HG02973 (cell line): ENCODE measurements around the gene KRTAP4-8.
"Not testable (repeated sequence)": the region's sequence is repeated elsewhere in the genome, so short reads cannot be mapped to it uniquely, and the experiment has no call there.

Source experiments
- ATAC-seq: cut with Tn5 transposase; IDR thresholded peaks from one replicate; pipeline ENCODE4 v1.9.1; 2021; ENCODE audit warnings: moderate library complexity; ENCODE audit not compliant: unreplicated experiment

Gene KRTAP4-8

GRCh38 chr17:41108728-41109386, 10.9 kb upstream of the KRTAP4-8 start:
- ATAC-seq = not testable (repeated sequence)

- ATAC-seq = no peak
Observed at GRCh38 chr17:41107941-41108450, 10.1 kb upstream of the KRTAP4-8 start.

- ATAC-seq = not testable (repeated sequence)
Observed at GRCh38 chr17:41105347-41105746, 7.4 kb upstream of the KRTAP4-8 start, which contains the start of gene KRTAP4-9. Gene KRTAP4-9, plus strand, starts transcription at chr17:41105389. Its CDS starts 0 bp downstream, at chr17:41105389.

GRCh38 chr17:41104386-41105038, 6.6 kb upstream of the KRTAP4-8 start:
- ATAC-seq = not testable (repeated sequence)

GRCh38 chr17:41103896-41104295, 6.0 kb upstream of the KRTAP4-8 start:
- no peak for ATAC-seq

GRCh38 chr17:41101586-41102259, 3.8 kb upstream of the KRTAP4-8 start, which contains the start of gene KRTAP4-16:
Gene KRTAP4-16, minus strand, starts transcription at chr17:41102209. Its CDS starts 0 bp downstream, at chr17:41102209.
- ATAC-seq = no peak

- not testable (repeated sequence) for ATAC-seq
Observed at GRCh38 chr17:41099682-41100480, 1.9 kb upstream of the KRTAP4-8 start.

- ATAC-seq = no peak
Observed at GRCh38 chr17:41098481-41098880, 539 bp upstream of the KRTAP4-8 start.

- no peak for ATAC-seq
Observed at GRCh38 chr17:41096055-41096454, 1.9 kb downstream of the KRTAP4-8 start.

- not testable (repeated sequence) for ATAC-seq
Observed at GRCh38 chr17:41088760-41089352, 9.1 kb downstream of the KRTAP4-8 start.

- not testable (repeated sequence) for ATAC-seq
Observed at GRCh38 chr17:41084100-41084856, 13.7 kb downstream of the KRTAP4-8 start, which contains the start of gene KRTAP4-7. Gene KRTAP4-7, plus strand, starts transcription at chr17:41084150. Its CDS starts 57 bp downstream, at chr17:41084207.

GRCh38 chr17:41083427-41083826, 14.5 kb downstream of the KRTAP4-8 start:
- ATAC-seq = not testable (repeated sequence)

- ATAC-seq = no peak
Observed at GRCh38 chr17:41082626-41083025, 15.3 kb downstream of the KRTAP4-8 start.

GRCh38 chr17:41076788-41077187, 21.2 kb downstream of the KRTAP4-8 start:
- ATAC-seq = no peak

GRCh38 chr17:41073676-41074075, 24.3 kb downstream of the KRTAP4-8 start:
- ATAC-seq = no peak

GRCh38 chr17:41071606-41072360, 26.2 kb downstream of the KRTAP4-8 start:
- ATAC-seq = no peak

GRCh38 chr17:41069031-41069430, 28.9 kb downstream of the KRTAP4-8 start:
- no peak for ATAC-seq

GRCh38 chr17:41067281-41067680, 30.7 kb downstream of the KRTAP4-8 start:
- ATAC-seq = no peak
